ENCODE data around the gene SLC9A8. TPM values are rescaled to one million over a fixed set of nuclear protein-coding genes. Genes with fewer than 3 reads are reported as not detected.

SLC9A8 gene
- total RNA-seq, 5 donors from 2014 or later (not counting 1 experiment from before 2014, with no cell fraction given) = 22.2 to 34.2 (median 25.6) TPM

DNA sequence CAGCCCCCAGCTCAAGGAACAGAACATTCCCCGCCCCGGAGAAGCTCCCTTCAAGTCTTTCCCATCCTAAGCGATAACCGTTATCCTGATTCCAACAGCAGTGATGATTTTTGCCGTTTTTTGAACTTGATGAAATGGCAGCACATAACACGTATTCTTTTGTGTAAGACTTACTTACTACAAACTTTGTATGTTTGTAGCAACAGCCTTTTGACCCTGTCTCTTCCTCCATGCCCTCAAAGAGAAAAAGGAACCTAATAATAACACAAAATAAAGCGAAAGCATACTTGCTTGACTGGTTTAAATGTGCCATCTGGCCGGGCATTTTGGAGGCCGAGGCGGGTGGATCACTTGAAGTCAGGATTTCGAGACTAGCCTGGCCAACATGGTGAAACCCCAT lies 26.4 kb upstream of the SLC9A8 start:
- no peak overlapping the region for H3K4me3 ChIP-seq (ENCODE audit: control insufficient read depth in 1 of 2, extremely low read depth in 1 of 2, low read length in 1 of 2)
- H3K36me3 ChIP-seq (ENCODE audit: control insufficient read depth in 2 of 2, extremely low read depth in 1 of 2, insufficient read depth in 1 of 2, low read length in 1 of 2) = no peaks in the 10 kb centered on the region
- H3K36me3 Mint-ChIP-seq = no peaks in the 10 kb centered on the region
- 82% methylated on average over 4 of the region's 11 CpGs for WGBS (ENCODE audit: insufficient coverage)
- H3K9me3 ChIP-seq = no peaks in the 10 kb centered on the region
- POLR2A ChIA-PET = interaction anchor here in 1 of 2 donors (0.6 kb wide), 1 partner anchor 77 kb away, joined by 6 read pairs; no protein-coding TSS in a partner anchor
- H3K27ac Mint-ChIP-seq = no peak overlapping the region
- peaks cover 0 to 4% of the 10 kb centered on the region in 2 donors for H3K27me3 Mint-ChIP-seq
- no peak overlapping the region for H3K4me3 Mint-ChIP-seq
- H3K27ac ChIP-seq (ENCODE audit: low read length) = no peak overlapping the region
- CTCF ChIA-PET = interaction anchor here in 1 of 2 donors (0.6 kb wide), 1 partner anchor 689 kb away, joined by 6 read pairs; no protein-coding TSS in a partner anchor
- H3K9me3 Mint-ChIP-seq = no peaks in the 10 kb centered on the region
- H3K27me3 ChIP-seq (replicated peaks in 1 of 2; ENCODE audit: control insufficient read depth in 2 of 2, extremely low read depth in 1 of 2, insufficient read depth in 2 of 2, low read length in 1 of 2) = peaks cover 0 to 7% of the 10 kb centered on the region in 2 experiments
- H3K4me1 Mint-ChIP-seq = peaks cover 3 to 13% (median 6%) of the 10 kb centered on the region in 3 donors
- H3K4me1 ChIP-seq (ENCODE audit: control insufficient read depth in 1 of 2, extremely low read depth in 1 of 2, insufficient read depth in 2 of 2, low read length in 2 of 2) = no peaks in the 10 kb centered on the region
- DNase-seq (no peak), ATAC-seq (replicated peaks in 1 of 4) (no peak)

DNA sequence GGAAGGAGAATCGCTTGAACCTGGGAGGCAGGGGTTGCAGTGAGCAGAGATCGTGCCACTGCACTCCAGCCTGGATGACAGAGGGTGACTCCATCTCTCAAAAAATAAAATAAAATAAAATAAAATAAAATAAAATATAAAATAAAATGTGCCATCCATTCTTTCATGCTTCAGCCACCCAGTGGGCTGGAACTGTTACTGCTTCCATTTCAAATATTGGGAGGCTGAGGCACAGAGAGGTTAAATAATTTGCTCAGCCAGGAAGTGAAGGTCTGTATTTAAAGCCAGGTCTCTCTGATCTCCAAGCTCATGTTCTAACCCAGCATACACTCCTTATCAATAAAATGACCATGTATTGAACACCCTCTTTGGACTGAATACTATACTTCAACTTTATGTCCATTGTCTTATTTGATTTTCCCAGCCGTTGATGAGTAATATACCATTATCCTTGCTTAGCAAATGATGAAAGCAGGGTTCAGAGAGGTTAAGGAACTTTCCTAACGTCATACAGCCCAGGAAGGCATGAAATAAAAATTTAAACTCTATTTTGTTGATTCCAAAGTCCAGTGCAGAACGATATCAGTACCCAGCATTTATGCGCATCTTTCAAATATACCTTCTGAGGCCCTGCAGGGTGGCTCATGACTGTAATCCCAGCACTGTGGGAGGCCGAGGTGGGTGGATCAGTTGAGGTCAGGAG lies 25.8 kb upstream of the SLC9A8 start:
- no peak overlapping the region for H3K4me3 Mint-ChIP-seq
- ChIA-PET CTCF (interaction anchor here in 1 of 2 donors (0.6 kb wide), 1 partner anchor 689 kb away, joined by 6 read pairs; no protein-coding TSS in a partner anchor), POLR2A (interaction anchor here in 1 of 2 donors (0.6 kb wide), 1 partner anchor 77 kb away, joined by 6 read pairs; no protein-coding TSS in a partner anchor)
- peaks cover 2 to 11% (median 4%) of the 10 kb centered on the region in 3 donors for H3K4me1 Mint-ChIP-seq
- H3K9me3 Mint-ChIP-seq = no peaks in the 10 kb centered on the region
- H3K36me3 Mint-ChIP-seq = no peaks in the 10 kb centered on the region
- DNase-seq = no peak
- no peak for ATAC-seq (replicated peaks in 1 of 4)
- WGBS (ENCODE audit: insufficient coverage) = 80% methylated on average over 1 of the region's 7 CpGs
- peaks cover 0 to 7% of the 10 kb centered on the region in 2 experiments for H3K27me3 ChIP-seq (replicated peaks in 1 of 2; ENCODE audit: control insufficient read depth in 2 of 2, extremely low read depth in 1 of 2, insufficient read depth in 2 of 2, low read length in 1 of 2)
- H3K27me3 Mint-ChIP-seq = peaks cover under 1 to 4% of the 10 kb centered on the region in 2 donors
- no peak overlapping the region for H3K27ac Mint-ChIP-seq
- H3K4me3 ChIP-seq (ENCODE audit: control insufficient read depth in 1 of 2, extremely low read depth in 1 of 2, low read length in 1 of 2) = no peak overlapping the region
- H3K4me1 ChIP-seq (ENCODE audit: control insufficient read depth in 1 of 2, extremely low read depth in 1 of 2, insufficient read depth in 2 of 2, low read length in 2 of 2) = no peaks in the 10 kb centered on the region
- H3K27ac ChIP-seq (ENCODE audit: low read length) = no peak overlapping the region
- H3K36me3 ChIP-seq (ENCODE audit: control insufficient read depth in 2 of 2, extremely low read depth in 1 of 2, insufficient read depth in 1 of 2, low read length in 1 of 2) = no peaks in the 10 kb centered on the region
- no peaks in the 10 kb centered on the region for H3K9me3 ChIP-seq

DNA sequence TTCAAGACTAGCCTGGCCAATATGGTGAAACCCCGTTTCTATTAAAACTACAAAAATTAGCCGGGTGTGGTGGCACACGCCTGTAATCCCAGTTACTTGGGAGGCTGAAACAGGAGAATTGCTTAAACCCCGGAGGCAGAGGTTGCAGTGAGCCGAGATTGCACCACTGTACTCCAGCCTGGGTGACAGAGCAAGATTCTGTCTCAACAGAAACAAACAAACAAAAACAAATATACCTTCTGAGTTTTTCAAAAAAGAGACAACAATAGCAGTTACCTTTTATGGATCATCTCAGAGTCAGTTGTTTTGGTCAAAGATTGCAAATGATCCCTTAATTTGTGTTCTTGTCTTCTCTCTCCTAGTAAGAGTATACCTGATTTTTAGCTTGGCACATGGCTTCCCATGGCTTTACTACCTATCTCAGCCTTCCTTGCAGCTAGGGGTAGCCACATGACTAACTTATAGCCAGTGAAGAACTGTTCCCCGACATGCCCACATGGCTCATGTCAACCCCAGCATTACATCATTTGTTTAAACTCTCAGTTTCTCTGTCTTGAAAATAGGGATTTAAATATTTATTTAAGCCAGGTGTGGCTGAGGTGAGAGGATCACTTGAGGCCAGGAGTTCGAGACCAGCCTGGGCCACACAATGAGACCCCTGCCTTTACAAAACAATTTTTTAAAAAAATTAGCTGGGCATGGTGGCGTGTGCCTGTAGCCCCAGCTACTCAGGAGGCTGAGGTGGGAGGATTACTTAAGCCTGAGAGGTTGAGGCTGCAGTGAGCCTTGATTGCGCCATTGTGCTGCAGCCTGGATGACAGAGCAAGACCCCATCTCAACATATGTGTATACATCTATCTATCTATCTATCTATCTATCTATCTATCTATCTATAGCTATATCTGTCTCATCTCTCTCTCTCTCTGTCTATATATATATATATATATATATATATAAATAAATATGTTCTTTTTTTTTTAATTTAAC lies 25.0 kb upstream of the SLC9A8 start:
- CTCF ChIA-PET = no interaction called here
- no peak overlapping the region for H3K27ac Mint-ChIP-seq
- H3K9me3 ChIP-seq = no peaks in the 10 kb centered on the region
- no peak for DNase-seq
- H3K4me3 Mint-ChIP-seq = no peak overlapping the region
- no peaks in the 10 kb centered on the region for H3K9me3 Mint-ChIP-seq
- H3K36me3 Mint-ChIP-seq = no peaks in the 10 kb centered on the region
- no peak overlapping the region for H3K27ac ChIP-seq (ENCODE audit: low read length)
- peaks cover 0 to 7% of the 10 kb centered on the region in 2 experiments for H3K27me3 ChIP-seq (replicated peaks in 1 of 2; ENCODE audit: control insufficient read depth in 2 of 2, extremely low read depth in 1 of 2, insufficient read depth in 2 of 2, low read length in 1 of 2)
- peaks cover 2 to 4% of the 10 kb centered on the region in 2 donors for H3K27me3 Mint-ChIP-seq
- no peak overlapping the region for H3K4me3 ChIP-seq (ENCODE audit: control insufficient read depth in 1 of 2, extremely low read depth in 1 of 2, low read length in 1 of 2)
- POLR2A ChIA-PET = no interaction called here
- ATAC-seq (replicated peaks in 1 of 4) = no peak
- WGBS (ENCODE audit: insufficient coverage) = 87% methylated on average over 5 of the region's 9 CpGs
- no peaks in the 10 kb centered on the region for H3K36me3 ChIP-seq (ENCODE audit: control insufficient read depth in 2 of 2, extremely low read depth in 1 of 2, insufficient read depth in 1 of 2, low read length in 1 of 2)
- H3K4me1 ChIP-seq (ENCODE audit: control insufficient read depth in 1 of 2, extremely low read depth in 1 of 2, insufficient read depth in 2 of 2, low read length in 2 of 2) = no peaks in the 10 kb centered on the region
- peaks cover 0 to 7% (median 0%) of the 10 kb centered on the region in 3 donors for H3K4me1 Mint-ChIP-seq

DNA sequence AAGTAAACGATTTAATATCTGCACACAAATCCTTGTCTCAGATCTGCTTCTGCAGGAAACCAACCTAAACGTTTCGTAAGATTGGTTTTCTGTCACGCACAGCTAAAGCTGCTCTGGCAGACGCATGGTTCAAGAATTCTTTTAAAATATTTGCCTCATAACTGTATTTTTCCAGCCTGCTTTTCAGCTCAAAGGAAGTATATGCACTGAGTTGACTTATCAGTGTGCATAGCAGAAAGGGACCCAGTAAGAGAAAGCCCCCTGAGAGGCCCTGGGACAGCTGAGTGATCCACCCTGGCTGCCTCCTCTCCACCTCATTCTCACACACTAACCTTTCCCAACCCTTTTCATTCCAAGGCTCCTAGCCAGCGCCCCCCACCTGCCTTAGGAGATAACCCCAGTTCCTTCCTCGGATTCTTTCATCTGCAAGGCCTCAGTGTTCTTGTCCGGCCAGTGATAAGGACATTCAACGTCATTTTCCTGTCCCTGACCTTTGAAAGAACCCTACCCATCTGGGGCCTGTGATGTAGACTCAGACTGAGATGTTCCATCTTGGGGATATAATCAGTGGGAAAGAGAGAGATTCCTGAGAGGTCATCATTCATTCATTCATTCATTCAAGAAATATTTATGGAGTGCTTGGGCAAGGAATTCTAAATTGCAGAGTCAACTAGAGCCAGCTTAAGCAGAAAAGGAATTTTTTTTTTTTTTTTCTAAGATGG lies 22.4 kb upstream of the SLC9A8 start:
- Mint-ChIP-seq H3K9me3 (no peaks in the 10 kb centered on the region), H3K4me3 (no peak overlapping the region), H3K27ac (no peak overlapping the region), H3K4me1 (peaks cover 3 to 21% (median 10%) of the 10 kb centered on the region in 3 donors), H3K36me3 (no peaks in the 10 kb centered on the region), H3K27me3 (peaks cover 6 to 12% of the 10 kb centered on the region in 2 donors)
- WGBS (ENCODE audit: insufficient coverage) = 74% methylated on average over 6 of the region's 9 CpGs
- CTCF ChIA-PET = no interaction called here
- Histone ChIP-seq H3K9me3 (no peaks in the 10 kb centered on the region), H3K4me1 (ENCODE audit: control insufficient read depth in 1 of 2, extremely low read depth in 1 of 2, insufficient read depth in 2 of 2, low read length in 2 of 2) (peaks cover 0 to 4% of the 10 kb centered on the region in 2 experiments), H3K27me3 (replicated peaks in 1 of 2; ENCODE audit: control insufficient read depth in 2 of 2, extremely low read depth in 1 of 2, insufficient read depth in 2 of 2, low read length in 1 of 2) (peaks cover 0 to 10% of the 10 kb centered on the region in 2 experiments), H3K36me3 (ENCODE audit: control insufficient read depth in 2 of 2, extremely low read depth in 1 of 2, insufficient read depth in 1 of 2, low read length in 1 of 2) (no peaks in the 10 kb centered on the region), H3K27ac (ENCODE audit: low read length) (no peak overlapping the region), H3K4me3 (ENCODE audit: control insufficient read depth in 1 of 2, extremely low read depth in 1 of 2, low read length in 1 of 2) (no peak overlapping the region)
- ATAC-seq (replicated peaks in 1 of 4) (no peak), DNase-seq (no peak)
- POLR2A ChIA-PET = no interaction called here

DNA sequence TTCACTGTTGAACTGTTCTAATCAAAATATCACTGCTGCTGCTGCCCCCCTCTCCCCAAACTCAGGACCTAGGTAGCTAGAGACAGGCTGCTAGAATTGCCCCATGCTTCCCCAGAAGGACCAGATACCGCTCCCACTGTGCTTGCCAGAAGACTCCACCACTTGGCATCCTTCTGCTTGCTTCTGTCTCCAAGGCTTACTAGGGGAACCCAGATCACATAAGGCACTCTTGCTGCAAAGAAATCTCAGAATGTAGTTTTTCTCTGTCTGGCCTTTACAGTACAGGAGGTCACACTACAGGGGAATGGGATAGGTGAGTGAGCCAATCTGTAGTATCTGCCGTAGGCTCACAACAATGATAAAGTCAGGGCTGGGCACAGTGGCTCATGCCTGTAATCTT lies 21.5 kb upstream of the SLC9A8 start:
- Mint-ChIP-seq H3K27me3 (peaks cover 6 to 12% of the 10 kb centered on the region in 2 donors), H3K4me1 (peaks cover 3 to 16% (median 11%) of the 10 kb centered on the region in 3 donors), H3K36me3 (no peaks in the 10 kb centered on the region), H3K4me3 (no peak overlapping the region), H3K9me3 (no peaks in the 10 kb centered on the region), H3K27ac (no peak overlapping the region)
- H3K4me1 ChIP-seq (ENCODE audit: control insufficient read depth in 1 of 2, extremely low read depth in 1 of 2, insufficient read depth in 2 of 2, low read length in 2 of 2) = peaks cover 0 to 4% of the 10 kb centered on the region in 2 experiments
- H3K36me3 ChIP-seq (ENCODE audit: control insufficient read depth in 2 of 2, extremely low read depth in 1 of 2, insufficient read depth in 1 of 2, low read length in 1 of 2) = no peaks in the 10 kb centered on the region
- ATAC-seq (replicated peaks in 1 of 4) = no peak
- no peak for DNase-seq
- H3K4me3 ChIP-seq (ENCODE audit: control insufficient read depth in 1 of 2, extremely low read depth in 1 of 2, low read length in 1 of 2) = no peak overlapping the region
- 100% methylated on average over 1 of the region's 2 CpGs for WGBS (ENCODE audit: insufficient coverage)
- ChIA-PET POLR2A (interaction anchor here in 1 of 2 donors (0.7 kb wide), 1 partner anchor 1440 kb away, joined by 5 read pairs; no protein-coding TSS in a partner anchor), CTCF (no interaction called here)
- H3K27ac ChIP-seq (ENCODE audit: low read length) = no peak overlapping the region
- no peaks in the 10 kb centered on the region for H3K9me3 ChIP-seq
- H3K27me3 ChIP-seq (replicated peaks in 1 of 2; ENCODE audit: control insufficient read depth in 2 of 2, extremely low read depth in 1 of 2, insufficient read depth in 2 of 2, low read length in 1 of 2) = peaks cover 0 to 8% of the 10 kb centered on the region in 2 experiments

Measured in T-cell (primary cell).